ENCODE data around the gene ATP5MK.
"Not testable (repeated sequence)": the region's sequence is repeated elsewhere in the genome, so short reads cannot be mapped to it uniquely, and the experiment has no call there.

ATP5MK gene

GRCh38 chr10:103396067-103396788 is at the start of gene ATP5MK, which contains the start of gene PDCD11:
Gene ATP5MK, minus strand, starts transcription at chr10:103396475. Its CDS starts 4,018 bp downstream, at chr10:103392457.
Gene PDCD11, plus strand, starts transcription at chr10:103396626. Its CDS starts 1,801 bp downstream, at chr10:103398427.
- DNase-seq, result peak; percentile 99

- no peak for DNase-seq
These were observed 49.1 kb upstream of the ATP5MK start for GRCh38 chr10:103445366-103445765.

GRCh38 chr10:103444478-103444877 is 48.2 kb upstream of the ATP5MK start:
- no peak for DNase-seq

GRCh38 chr10:103443475-103444185 is 47.4 kb upstream of the ATP5MK start:
- no peak for DNase-seq

- DNase-seq, result no peak
These were observed 45.8 kb upstream of the ATP5MK start for GRCh38 chr10:103442031-103442461.

GRCh38 chr10:103441611-103442010 is 45.3 kb upstream of the ATP5MK start:
- DNase-seq, result no peak

GRCh38 chr10:103441206-103441605 is 44.9 kb upstream of the ATP5MK start:
- DNase-seq, result no peak

GRCh38 chr10:103440416-103440815 is 44.1 kb upstream of the ATP5MK start:
- no peak for DNase-seq

- no peak for DNase-seq
These were observed 43.5 kb upstream of the ATP5MK start for GRCh38 chr10:103439776-103440175.

GRCh38 chr10:103433858-103434257 is 37.6 kb upstream of the ATP5MK start:
- no peak for DNase-seq

GRCh38 chr10:103431902-103432301 is 35.6 kb upstream of the ATP5MK start:
- DNase-seq, result no peak

- no peak for DNase-seq
These were observed 33.4 kb upstream of the ATP5MK start for GRCh38 chr10:103429647-103430046.

- no peak for DNase-seq
These were observed 32.8 kb upstream of the ATP5MK start for GRCh38 chr10:103428989-103429643.

- DNase-seq, result no peak
These were observed 31.6 kb upstream of the ATP5MK start for GRCh38 chr10:103427866-103428265.

GRCh38 chr10:103423748-103424147 is 27.5 kb upstream of the ATP5MK start:
- no peak for DNase-seq

- no peak for DNase-seq
These were observed 22.8 kb upstream of the ATP5MK start for GRCh38 chr10:103419101-103419500.

GRCh38 chr10:103417601-103418000 is 21.3 kb upstream of the ATP5MK start:
- no peak for DNase-seq

GRCh38 chr10:103417148-103417469 is 20.8 kb upstream of the ATP5MK start:
- DNase-seq, result not testable (repeated sequence)

GRCh38 chr10:103416436-103417147 is 20.3 kb upstream of the ATP5MK start:
- peak; percentile 45 for DNase-seq

GRCh38 chr10:103415581-103415980 is 19.3 kb upstream of the ATP5MK start:
- DNase-seq, result no peak

- DNase-seq, result no peak
These were observed 17.3 kb upstream of the ATP5MK start for GRCh38 chr10:103413564-103413963.

GRCh38 chr10:103397191-103397825 is 1.0 kb upstream of the ATP5MK start:
- DNase-seq, result no peak

GRCh38 chr10:103396789-103397087 is 463 bp upstream of the ATP5MK start:
- DNase-seq, result no peak
